ENCODE data around the gene LRRC28.

LRRC28 gene

GRCh38 chr15:99328106-99329072, 77.1 kb downstream of the LRRC28 start:
- no peak for TF ChIP-seq CTCF (IDR thresholded peaks at IDR 0.05; ENCODE audit: low read depth, low read length)

GRCh38 chr15:99331381-99331780, 80.1 kb downstream of the LRRC28 start:
- no peak for TF ChIP-seq CTCF (IDR thresholded peaks at IDR 0.05; ENCODE audit: low read depth, low read length)
- DNase-seq (ENCODE audit: extremely low read depth, low read depth): no peak

More at GRCh38 chr15:99328106-99329072, 77.1 kb downstream of the LRRC28 start:
- DNase-seq (ENCODE audit: extremely low read depth, low read depth): no peak

GRCh38 chr15:99333413-99333812, 82.1 kb downstream of the LRRC28 start:
- no peak for DNase-seq (ENCODE audit: extremely low read depth, low read depth)
- TF ChIP-seq CTCF (IDR thresholded peaks at IDR 0.05; ENCODE audit: low read depth, low read length): no peak

- DNase-seq (ENCODE audit: extremely low read depth, low read depth): no peak
- no peak for TF ChIP-seq CTCF (IDR thresholded peaks at IDR 0.05; ENCODE audit: low read depth, low read length)
Measured at GRCh38 chr15:99333981-99334380, 82.7 kb downstream of the LRRC28 start.

- no peak for DNase-seq (ENCODE audit: extremely low read depth, low read depth)
- no peak for TF ChIP-seq CTCF (IDR thresholded peaks at IDR 0.05; ENCODE audit: low read depth, low read length)
Measured at GRCh38 chr15:99335508-99335907, 84.2 kb downstream of the LRRC28 start.

GRCh38 chr15:99336794-99337193, 85.5 kb downstream of the LRRC28 start:
- no peak for TF ChIP-seq CTCF (IDR thresholded peaks at IDR 0.05; ENCODE audit: low read depth, low read length)
- DNase-seq (ENCODE audit: extremely low read depth, low read depth): no peak

DNA sequence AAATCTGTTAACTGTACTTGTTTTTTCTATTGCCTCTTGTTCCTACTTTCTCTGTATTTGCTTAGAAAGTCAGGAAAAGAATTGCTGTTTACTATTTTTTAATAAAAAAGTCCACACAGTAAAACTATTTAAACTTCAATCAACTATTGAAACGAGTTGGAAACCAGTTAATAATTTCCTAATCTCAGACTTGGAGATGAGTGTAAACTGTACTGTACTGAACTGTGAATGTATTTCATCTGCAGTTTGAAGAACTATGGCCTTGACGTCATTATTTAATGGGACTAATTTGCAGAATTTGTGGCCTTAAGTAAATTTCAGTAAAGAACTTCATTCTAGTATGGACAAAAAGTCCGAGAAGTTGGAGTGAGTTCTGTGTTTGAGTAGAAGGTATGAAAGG, 89.1 kb downstream of the LRRC28 start:
- DNase-seq (ENCODE audit: extremely low read depth, low read depth): no peak
- TF ChIP-seq CTCF (IDR thresholded peaks at IDR 0.05; ENCODE audit: low read depth, low read length): no peak

Measured in AG09319 (cell line).